Osteocyte (in vitro differentiated cells): ENCODE data around the gene AMPD3. TPM values are rescaled to one million over a fixed set of nuclear protein-coding genes. Genes with fewer than 3 reads are reported as not detected.
A peak's percentile ranks its signal among the peaks of the same experiment; 100 is the strongest.

ENCODE experiments used
- DNase-seq: peaks from one replicate; pipeline ENCODE4 v3.0.0; 2021; ENCODE audit warnings: mixed read lengths; ENCODE audit not compliant: unreplicated experiment; ENCODE audit errors: extremely low spot score
- H3K27ac Mint-ChIP-seq: one replicate; pipeline ENCODE4 v1.8.0; 2021; ENCODE audit warnings: mild to moderate bottlenecking, mixed read lengths; ENCODE audit not compliant: unreplicated experiment
- H3K27me3 Mint-ChIP-seq: one replicate; pipeline ENCODE4 v1.8.0; 2021; ENCODE audit warnings: mixed read lengths; ENCODE audit not compliant: unreplicated experiment
- H3K36me3 Mint-ChIP-seq: one replicate; pipeline ENCODE4 v1.8.0; 2021; ENCODE audit warnings: mixed read lengths; ENCODE audit not compliant: unreplicated experiment
- H3K4me1 Mint-ChIP-seq: one replicate; pipeline ENCODE4 v1.8.0; 2021; ENCODE audit warnings: mixed read lengths; ENCODE audit not compliant: unreplicated experiment
- H3K4me3 Mint-ChIP-seq: one replicate; pipeline ENCODE4 v1.8.0; 2021; ENCODE audit warnings: mild to moderate bottlenecking, moderate library complexity, mixed read lengths; ENCODE audit not compliant: unreplicated experiment
- H3K9me3 Mint-ChIP-seq: one replicate; pipeline ENCODE4 v1.8.0; 2021; ENCODE audit warnings: mixed read lengths; ENCODE audit not compliant: unreplicated experiment
- total RNA-seq: library from RNA; stranded (reverse); gene quantifications from 2 replicates; pipeline ENCODE4 v1.2.1, GENCODE V29; 2021
- TF ChIP-seq, protein P1 (sequence below): fragments of 200-600 bp; sonication (generic); IDR thresholded peaks from 2 replicates; pipeline ENCODE4 v1.5.0; 2021; ENCODE audit warnings: antibody characterized with exemption, mild to moderate bottlenecking, moderate library complexity

The AMPD3 gene
- total RNA-seq, 1 donor from 2014 or later, result 5.3 TPM

GRCh38 chr11:10533323-10533722 is 78.3 kb downstream of the AMPD3 start:
- Mint-ChIP-seq H3K4me1 (peaks cover 52% of the 10 kb centered on the region), H3K9me3 (no peaks in the 10 kb centered on the region), H3K4me3 (no peak overlapping the region), H3K27me3 (no peaks in the 10 kb centered on the region), H3K27ac (no peak overlapping the region), H3K36me3 (peaks cover 28% of the 10 kb centered on the region)
- no peak for DNase-seq
- TF ChIP-seq, protein P1, sequence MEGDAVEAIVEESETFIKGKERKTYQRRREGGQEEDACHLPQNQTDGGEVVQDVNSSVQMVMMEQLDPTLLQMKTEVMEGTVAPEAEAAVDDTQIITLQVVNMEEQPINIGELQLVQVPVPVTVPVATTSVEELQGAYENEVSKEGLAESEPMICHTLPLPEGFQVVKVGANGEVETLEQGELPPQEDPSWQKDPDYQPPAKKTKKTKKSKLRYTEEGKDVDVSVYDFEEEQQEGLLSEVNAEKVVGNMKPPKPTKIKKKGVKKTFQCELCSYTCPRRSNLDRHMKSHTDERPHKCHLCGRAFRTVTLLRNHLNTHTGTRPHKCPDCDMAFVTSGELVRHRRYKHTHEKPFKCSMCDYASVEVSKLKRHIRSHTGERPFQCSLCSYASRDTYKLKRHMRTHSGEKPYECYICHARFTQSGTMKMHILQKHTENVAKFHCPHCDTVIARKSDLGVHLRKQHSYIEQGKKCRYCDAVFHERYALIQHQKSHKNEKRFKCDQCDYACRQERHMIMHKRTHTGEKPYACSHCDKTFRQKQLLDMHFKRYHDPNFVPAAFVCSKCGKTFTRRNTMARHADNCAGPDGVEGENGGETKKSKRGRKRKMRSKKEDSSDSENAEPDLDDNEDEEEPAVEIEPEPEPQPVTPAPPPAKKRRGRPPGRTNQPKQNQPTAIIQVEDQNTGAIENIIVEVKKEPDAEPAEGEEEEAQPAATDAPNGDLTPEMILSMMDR, result no peak

DNA sequence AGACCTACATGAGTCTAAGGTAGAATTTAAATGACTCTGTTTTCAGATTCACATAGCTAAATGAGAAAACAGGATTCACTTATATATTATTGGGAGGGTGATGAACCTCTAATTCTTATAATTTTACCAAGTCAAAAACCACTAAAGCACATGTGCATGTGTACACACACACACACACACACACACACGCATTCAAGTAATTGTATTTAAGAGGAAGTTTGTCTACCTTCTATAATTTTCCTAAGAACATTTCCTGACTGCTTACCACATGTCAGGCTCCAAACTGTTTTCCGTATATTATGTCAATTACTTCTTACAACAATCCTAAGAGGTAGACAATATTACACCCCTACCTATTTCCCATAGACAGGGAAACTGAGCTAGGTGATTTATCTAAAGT is 79.3 kb downstream of the AMPD3 start:
- H3K36me3 Mint-ChIP-seq, result peaks cover 28% of the 10 kb centered on the region
- peaks cover 52% of the 10 kb centered on the region for H3K4me1 Mint-ChIP-seq
- no peak overlapping the region for H3K27ac Mint-ChIP-seq
- H3K27me3 Mint-ChIP-seq, result no peaks in the 10 kb centered on the region
- H3K9me3 Mint-ChIP-seq, result no peaks in the 10 kb centered on the region
- no peak for DNase-seq
- TF ChIP-seq, protein P1, result no peak
- H3K4me3 Mint-ChIP-seq, result no peak overlapping the region

DNA sequence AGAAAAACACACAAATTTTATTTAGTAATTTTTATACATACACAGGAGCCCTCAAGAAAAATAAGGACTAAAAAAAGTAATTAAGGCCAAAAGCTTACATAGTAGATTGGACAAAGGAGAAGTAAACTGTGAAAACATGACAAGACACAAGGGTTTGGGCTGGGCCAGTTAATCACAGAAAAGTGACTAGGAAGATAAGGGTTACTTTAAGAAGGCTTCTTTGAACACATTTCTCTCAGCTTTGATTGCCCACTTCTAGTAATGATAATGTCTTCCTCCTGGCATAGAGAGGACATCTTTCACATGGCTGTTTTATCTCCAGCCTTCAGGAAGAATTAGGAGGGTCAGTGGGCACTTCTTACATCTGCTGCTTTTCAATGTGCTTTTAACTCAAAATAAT is 82.5 kb downstream of the AMPD3 start:
- no peak for DNase-seq
- peaks cover 47% of the 10 kb centered on the region for H3K4me1 Mint-ChIP-seq
- peaks cover 12% of the 10 kb centered on the region for H3K36me3 Mint-ChIP-seq
- TF ChIP-seq, protein P1, result no peak
- H3K27ac Mint-ChIP-seq, result peak overlapping the region; percentile 70
- no peak overlapping the region for H3K4me3 Mint-ChIP-seq
- no peaks in the 10 kb centered on the region for H3K27me3 Mint-ChIP-seq
- H3K9me3 Mint-ChIP-seq, result no peaks in the 10 kb centered on the region

- TF ChIP-seq, protein P1, result no peak
- DNase-seq, result no peak
- peak overlapping the region; percentile 92 for H3K4me3 Mint-ChIP-seq
- peaks cover 2% of the 10 kb centered on the region for H3K36me3 Mint-ChIP-seq
- peaks cover 47% of the 10 kb centered on the region for H3K4me1 Mint-ChIP-seq
- H3K27ac Mint-ChIP-seq, result peak overlapping the region; percentile 70
- no peaks in the 10 kb centered on the region for H3K27me3 Mint-ChIP-seq
- no peaks in the 10 kb centered on the region for H3K9me3 Mint-ChIP-seq
Observed at GRCh38 chr11:10538924-10539323, 83.9 kb downstream of the AMPD3 start.

- Mint-ChIP-seq H3K4me3 (peak overlapping the region; percentile 92), H3K27ac (peak overlapping the region; percentile 88), H3K4me1 (peaks cover 47% of the 10 kb centered on the region), H3K36me3 (no peaks in the 10 kb centered on the region), H3K27me3 (no peaks in the 10 kb centered on the region), H3K9me3 (no peaks in the 10 kb centered on the region)
- TF ChIP-seq, protein P1, result no peak
- DNase-seq, result no peak
Observed at GRCh38 chr11:10539339-10539738, 84.3 kb downstream of the AMPD3 start.
